ENCODE data around the gene SHH.

Gene SHH

GRCh38 chr7:155831807-155832524 is 19.7 kb upstream of the SHH start:
- 0 out of 2 replicates have a peak, but pooled peaks cover 4% of the 10 kb centered on the region for H3K4me1 ChIP-seq (ENCODE audit: control insufficient read depth, insufficient read depth, low read length)
- no peaks in the 10 kb centered on the region for H3K36me3 ChIP-seq (ENCODE audit: control insufficient read depth, insufficient read depth, low read length)
- H3K27ac ChIP-seq (ENCODE audit: low read depth, low read length) = no peak overlapping the region
- no peak overlapping the region for H3K4me3 ChIP-seq (ENCODE audit: low read depth, low read length)
- no peaks in the 10 kb centered on the region for H3K9me3 ChIP-seq (ENCODE audit: control insufficient read depth, insufficient read depth, low read depth, low read length)
- no peak overlapping the region for H3K9ac ChIP-seq (ENCODE audit: low read length)
- H3K27me3 ChIP-seq (ENCODE audit: control insufficient read depth, insufficient read depth, low read length) = peaks cover 12% of the 10 kb centered on the region; the same call in 1 of the 2 replicates

- H3K27me3 ChIP-seq (ENCODE audit: control insufficient read depth, insufficient read depth, low read length) = peaks cover 12% of the 10 kb centered on the region; the same call in 1 of the 2 replicates
- H3K9me3 ChIP-seq (ENCODE audit: control insufficient read depth, insufficient read depth, low read depth, low read length) = no peaks in the 10 kb centered on the region
- no peak overlapping the region for H3K4me3 ChIP-seq (ENCODE audit: low read depth, low read length)
- no peak overlapping the region for H3K27ac ChIP-seq (ENCODE audit: low read depth, low read length)
- 0 out of 2 replicates have a peak, but pooled peaks cover under 1% of the 10 kb centered on the region for H3K4me1 ChIP-seq (ENCODE audit: control insufficient read depth, insufficient read depth, low read length)
- no peak overlapping the region for H3K9ac ChIP-seq (ENCODE audit: low read length)
- H3K36me3 ChIP-seq (ENCODE audit: control insufficient read depth, insufficient read depth, low read length) = no peaks in the 10 kb centered on the region
These were observed 18.9 kb upstream of the SHH start for GRCh38 chr7:155830961-155831806.

DNA sequence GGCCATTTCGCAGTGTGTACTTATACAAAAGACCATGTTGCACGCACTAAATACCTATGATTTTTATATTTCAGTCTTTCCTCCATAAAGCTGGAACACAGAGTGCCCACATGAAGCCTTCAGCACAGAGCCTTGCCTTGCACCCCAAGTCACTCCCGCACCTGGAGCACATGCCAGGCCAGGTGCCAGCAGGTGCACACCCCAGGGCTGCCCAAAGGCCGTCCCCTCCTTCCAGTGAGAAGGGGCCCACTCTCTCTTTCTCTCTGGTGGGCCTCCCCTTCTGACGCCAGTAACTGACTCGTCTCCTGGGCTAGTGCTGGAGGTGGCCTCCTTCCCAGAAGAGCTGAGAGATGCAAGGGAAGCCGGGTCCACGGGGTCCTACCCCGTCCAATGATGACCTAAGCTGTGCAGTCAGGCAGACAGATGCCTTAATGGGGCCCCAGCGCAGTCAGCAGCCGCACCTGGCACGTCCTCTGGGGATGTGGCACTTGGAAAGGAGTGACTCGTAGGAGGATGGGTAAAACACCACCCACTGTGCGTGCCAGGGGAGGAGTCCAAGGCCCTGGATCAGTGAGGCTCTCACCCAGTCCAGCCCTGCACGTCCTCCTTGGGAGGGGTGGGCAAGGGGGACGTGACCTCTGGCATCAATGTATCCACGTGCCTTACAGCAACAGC is 17.7 kb upstream of the SHH start:
- no peaks in the 10 kb centered on the region for H3K9me3 ChIP-seq (ENCODE audit: control insufficient read depth, insufficient read depth, low read depth, low read length)
- peaks cover 12% of the 10 kb centered on the region; the same call in 1 of the 2 replicates for H3K27me3 ChIP-seq (ENCODE audit: control insufficient read depth, insufficient read depth, low read length)

GRCh38 chr7:155825336-155825735 is 13.1 kb upstream of the SHH start:
- no peaks in the 10 kb centered on the region for H3K4me1 ChIP-seq (ENCODE audit: control insufficient read depth, insufficient read depth, low read length)
- H3K4me3 ChIP-seq (ENCODE audit: low read depth, low read length) = no peak overlapping the region
- H3K36me3 ChIP-seq (ENCODE audit: control insufficient read depth, insufficient read depth, low read length) = no peaks in the 10 kb centered on the region
- no peaks in the 10 kb centered on the region for H3K9me3 ChIP-seq (ENCODE audit: control insufficient read depth, insufficient read depth, low read depth, low read length)
- H3K27me3 ChIP-seq (ENCODE audit: control insufficient read depth, insufficient read depth, low read length) = 0 out of 2 replicates have a peak, but pooled peaks cover 6% of the 10 kb centered on the region
- no peak overlapping the region for H3K27ac ChIP-seq (ENCODE audit: low read depth, low read length)
- no peak overlapping the region for H3K9ac ChIP-seq (ENCODE audit: low read length)

More for the DNA sequence above, 17.7 kb upstream of the SHH start:
- no peak overlapping the region for H3K4me3 ChIP-seq (ENCODE audit: low read depth, low read length)
- no peak overlapping the region for H3K9ac ChIP-seq (ENCODE audit: low read length)
- H3K36me3 ChIP-seq (ENCODE audit: control insufficient read depth, insufficient read depth, low read length) = no peaks in the 10 kb centered on the region
- H3K27ac ChIP-seq (ENCODE audit: low read depth, low read length) = no peak overlapping the region
- no peaks in the 10 kb centered on the region for H3K4me1 ChIP-seq (ENCODE audit: control insufficient read depth, insufficient read depth, low read length)

- H3K36me3 ChIP-seq (ENCODE audit: control insufficient read depth, insufficient read depth, low read length) = no peaks in the 10 kb centered on the region
- H3K4me1 ChIP-seq (ENCODE audit: control insufficient read depth, insufficient read depth, low read length) = no peaks in the 10 kb centered on the region
- H3K27me3 ChIP-seq (ENCODE audit: control insufficient read depth, insufficient read depth, low read length) = 0 out of 2 replicates have a peak, but pooled peaks cover 6% of the 10 kb centered on the region
- no peak overlapping the region for H3K9ac ChIP-seq (ENCODE audit: low read length)
- no peaks in the 10 kb centered on the region for H3K9me3 ChIP-seq (ENCODE audit: control insufficient read depth, insufficient read depth, low read depth, low read length)
- H3K27ac ChIP-seq (ENCODE audit: low read depth, low read length) = no peak overlapping the region
- H3K4me3 ChIP-seq (ENCODE audit: low read depth, low read length) = no peak overlapping the region
These were observed 12.1 kb upstream of the SHH start for GRCh38 chr7:155824227-155824886.

DNA sequence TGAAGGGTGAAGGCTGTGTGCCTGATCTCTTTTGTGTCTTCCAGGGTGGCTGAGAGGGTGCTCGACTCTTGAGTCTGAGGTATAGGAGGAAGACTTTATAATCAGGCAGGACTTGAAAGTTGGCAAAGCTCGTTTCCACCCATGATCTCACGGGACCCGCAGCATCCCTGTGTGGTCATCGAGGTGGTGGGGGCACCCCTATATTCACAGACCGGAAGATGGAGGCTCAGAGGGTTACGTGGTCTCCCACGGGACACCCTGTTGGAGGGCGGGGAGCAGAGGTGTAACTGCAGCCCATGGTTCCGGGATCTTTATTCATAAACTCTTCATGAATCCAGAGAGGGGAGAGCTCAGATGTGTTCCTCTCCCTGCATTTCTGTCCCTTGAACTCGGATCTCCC is 9.6 kb upstream of the SHH start:
- no peak overlapping the region for H3K4me3 ChIP-seq (ENCODE audit: low read depth, low read length)
- peaks cover 7% of the 10 kb centered on the region; the same call in 1 of the 2 replicates for H3K27me3 ChIP-seq (ENCODE audit: control insufficient read depth, insufficient read depth, low read length)
- H3K9ac ChIP-seq (ENCODE audit: low read length) = no peak overlapping the region
- H3K27ac ChIP-seq (ENCODE audit: low read depth, low read length) = no peak overlapping the region
- H3K4me1 ChIP-seq (ENCODE audit: control insufficient read depth, insufficient read depth, low read length) = no peaks in the 10 kb centered on the region
- H3K36me3 ChIP-seq (ENCODE audit: control insufficient read depth, insufficient read depth, low read length) = no peaks in the 10 kb centered on the region
- peaks cover 3% of the 10 kb centered on the region; the same call in 1 of the 2 replicates for H3K9me3 ChIP-seq (ENCODE audit: control insufficient read depth, insufficient read depth, low read depth, low read length)

DNA sequence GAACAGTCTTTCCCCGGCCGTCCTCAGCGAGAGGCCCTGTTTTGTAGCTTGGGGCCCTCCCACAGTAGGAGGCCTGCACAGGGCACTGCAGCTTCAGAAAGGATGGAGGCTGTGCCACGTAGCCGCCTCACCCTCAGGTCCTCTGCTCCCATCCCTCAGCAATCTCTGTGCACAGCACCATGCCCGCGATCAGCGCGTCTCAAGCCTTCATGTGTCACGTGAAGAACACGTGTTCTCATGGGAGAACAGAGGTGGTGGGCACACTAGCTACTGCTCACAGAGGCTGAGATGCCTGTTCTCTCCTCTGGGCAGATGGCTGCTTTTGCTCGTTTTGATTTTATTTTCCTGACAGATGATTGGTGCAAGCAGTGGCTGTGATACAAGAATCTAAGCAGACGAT is 8.5 kb upstream of the SHH start:
- no peaks in the 10 kb centered on the region for H3K36me3 ChIP-seq (ENCODE audit: control insufficient read depth, insufficient read depth, low read length)
- peaks cover 18% of the 10 kb centered on the region for H3K27me3 ChIP-seq (ENCODE audit: control insufficient read depth, insufficient read depth, low read length)
- no peaks in the 10 kb centered on the region for H3K4me1 ChIP-seq (ENCODE audit: control insufficient read depth, insufficient read depth, low read length)
- no peak overlapping the region for H3K27ac ChIP-seq (ENCODE audit: low read depth, low read length)
- H3K9ac ChIP-seq (ENCODE audit: low read length) = no peak overlapping the region
- H3K9me3 ChIP-seq (ENCODE audit: control insufficient read depth, insufficient read depth, low read depth, low read length) = peaks cover 3% of the 10 kb centered on the region; the same call in 1 of the 2 replicates
- H3K4me3 ChIP-seq (ENCODE audit: low read depth, low read length) = no peak overlapping the region

GRCh38 chr7:155820246-155820645 is 8.0 kb upstream of the SHH start:
- Histone ChIP-seq H3K9ac (ENCODE audit: low read length) (no peak overlapping the region), H3K36me3 (ENCODE audit: control insufficient read depth, insufficient read depth, low read length) (no peaks in the 10 kb centered on the region), H3K27me3 (ENCODE audit: control insufficient read depth, insufficient read depth, low read length) (peaks cover 22% of the 10 kb centered on the region), H3K9me3 (ENCODE audit: control insufficient read depth, insufficient read depth, low read depth, low read length) (peaks cover 3% of the 10 kb centered on the region; the same call in 1 of the 2 replicates), H3K4me1 (ENCODE audit: control insufficient read depth, insufficient read depth, low read length) (0 out of 2 replicates have a peak, but pooled peaks cover 2% of the 10 kb centered on the region), H3K27ac (ENCODE audit: low read depth, low read length) (no peak overlapping the region), H3K4me3 (ENCODE audit: low read depth, low read length) (no peak overlapping the region)

DNA sequence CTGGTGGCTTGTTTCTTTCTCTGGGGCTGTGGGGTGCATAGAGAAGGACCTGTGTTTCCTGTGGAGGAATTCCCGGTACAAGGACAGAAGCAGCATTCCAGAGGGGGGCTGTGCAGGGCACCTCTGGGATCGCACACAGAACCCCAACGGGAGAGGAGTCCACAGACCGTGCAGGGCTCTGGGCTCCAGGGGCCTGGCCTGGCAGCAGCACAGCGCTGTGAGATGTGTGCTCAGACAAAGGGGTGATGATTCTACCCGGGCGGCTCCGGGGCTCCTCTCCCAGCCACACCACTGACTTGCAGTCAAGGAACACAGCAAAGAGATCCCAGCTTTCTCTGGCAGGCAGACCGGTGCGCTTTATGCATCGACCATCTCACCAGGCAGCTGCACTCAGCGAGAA is 6.9 kb upstream of the SHH start:
- H3K9me3 ChIP-seq (ENCODE audit: control insufficient read depth, insufficient read depth, low read depth, low read length) = peaks cover 3% of the 10 kb centered on the region; the same call in 1 of the 2 replicates
- H3K36me3 ChIP-seq (ENCODE audit: control insufficient read depth, insufficient read depth, low read length) = no peaks in the 10 kb centered on the region
- no peak overlapping the region for H3K9ac ChIP-seq (ENCODE audit: low read length)
- no peak overlapping the region for H3K4me3 ChIP-seq (ENCODE audit: low read depth, low read length)
- no peak overlapping the region for H3K27ac ChIP-seq (ENCODE audit: low read depth, low read length)
- peaks cover 3% of the 10 kb centered on the region; the same call in 1 of the 2 replicates for H3K4me1 ChIP-seq (ENCODE audit: control insufficient read depth, insufficient read depth, low read length)
- H3K27me3 ChIP-seq (ENCODE audit: control insufficient read depth, insufficient read depth, low read length) = peaks cover 30% of the 10 kb centered on the region

GRCh38 chr7:155818820-155819168 is 6.5 kb upstream of the SHH start:
- Histone ChIP-seq H3K9ac (ENCODE audit: low read length) (no peak overlapping the region), H3K4me1 (ENCODE audit: control insufficient read depth, insufficient read depth, low read length) (peaks cover 7% of the 10 kb centered on the region; the same call in 1 of the 2 replicates), H3K27me3 (ENCODE audit: control insufficient read depth, insufficient read depth, low read length) (peaks cover 34% of the 10 kb centered on the region), H3K27ac (ENCODE audit: low read depth, low read length) (no peak overlapping the region), H3K36me3 (ENCODE audit: control insufficient read depth, insufficient read depth, low read length) (no peaks in the 10 kb centered on the region), H3K9me3 (ENCODE audit: control insufficient read depth, insufficient read depth, low read depth, low read length) (peaks cover 3% of the 10 kb centered on the region; the same call in 1 of the 2 replicates), H3K4me3 (ENCODE audit: low read depth, low read length) (no peak overlapping the region)
